Measurements from ENCODE around the gene NUDT8. TPM values are rescaled to one million over a fixed set of nuclear protein-coding genes. Genes with fewer than 3 reads are reported as not detected.

The NUDT8 gene
- total RNA-seq, 1 donor from 2014 or later = 12.6 TPM

- peak; percentile 72 for DNase-seq (ENCODE audit: low spot score)
Observed at GRCh38 chr11:67666676-67667489, 37.1 kb upstream of the NUDT8 start.

GRCh38 chr11:67666303-67666645, 36.5 kb upstream of the NUDT8 start:
- Mint-ChIP-seq H3K4me3 (ENCODE audit: unreplicated experiment) (no peak overlapping the region), H3K9me3 (ENCODE audit: low read depth) (no peaks in the 10 kb centered on the region), H3K4me1 (ENCODE audit: low read depth) (no peaks in the 10 kb centered on the region), H3K27ac (ENCODE audit: unreplicated experiment) (no peak overlapping the region), H3K36me3 (ENCODE audit: low read depth) (no peaks in the 10 kb centered on the region), H3K27me3 (ENCODE audit: low read depth) (peaks cover 14% of the 10 kb centered on the region)
- peak; percentile 68 for DNase-seq (ENCODE audit: low spot score)
- TF ChIP-seq CTCF (IDR thresholded peaks at IDR 0.05) = no peak

More at GRCh38 chr11:67666676-67667489, 37.1 kb upstream of the NUDT8 start:
- Mint-ChIP-seq H3K27me3 (ENCODE audit: low read depth) (peaks cover 12% of the 10 kb centered on the region), H3K9me3 (ENCODE audit: low read depth) (no peaks in the 10 kb centered on the region), H3K4me3 (ENCODE audit: unreplicated experiment) (no peak overlapping the region), H3K36me3 (ENCODE audit: low read depth) (no peaks in the 10 kb centered on the region), H3K4me1 (ENCODE audit: low read depth) (no peaks in the 10 kb centered on the region), H3K27ac (ENCODE audit: unreplicated experiment) (no peak overlapping the region)
- no peak for TF ChIP-seq CTCF (IDR thresholded peaks at IDR 0.05)

GRCh38 chr11:67665541-67666302, 36.0 kb upstream of the NUDT8 start:
- H3K27ac Mint-ChIP-seq (ENCODE audit: unreplicated experiment) = no peak overlapping the region
- peak; percentile 82 for DNase-seq (ENCODE audit: low spot score)
- no peaks in the 10 kb centered on the region for H3K4me1 Mint-ChIP-seq (ENCODE audit: low read depth)
- no peaks in the 10 kb centered on the region for H3K36me3 Mint-ChIP-seq (ENCODE audit: low read depth)
- no peak overlapping the region for H3K4me3 Mint-ChIP-seq (ENCODE audit: unreplicated experiment)
- peak; percentile 49 for TF ChIP-seq CTCF (IDR thresholded peaks at IDR 0.05)
- peaks cover 18% of the 10 kb centered on the region for H3K27me3 Mint-ChIP-seq (ENCODE audit: low read depth)
- H3K9me3 Mint-ChIP-seq (ENCODE audit: low read depth) = no peaks in the 10 kb centered on the region

GRCh38 chr11:67664696-67665540, 35.2 kb upstream of the NUDT8 start:
- no peak overlapping the region for H3K27ac Mint-ChIP-seq (ENCODE audit: unreplicated experiment)
- no peak for TF ChIP-seq CTCF (IDR thresholded peaks at IDR 0.05)

GRCh38 chr11:67664213-67664585, 34.5 kb upstream of the NUDT8 start:
- Mint-ChIP-seq H3K4me1 (ENCODE audit: low read depth) (no peaks in the 10 kb centered on the region), H3K27me3 (ENCODE audit: low read depth) (peaks cover 18% of the 10 kb centered on the region), H3K27ac (ENCODE audit: unreplicated experiment) (no peak overlapping the region), H3K36me3 (ENCODE audit: low read depth) (no peaks in the 10 kb centered on the region), H3K9me3 (ENCODE audit: low read depth) (no peaks in the 10 kb centered on the region), H3K4me3 (ENCODE audit: unreplicated experiment) (no peak overlapping the region)
- peak; percentile 77 for DNase-seq (ENCODE audit: low spot score)
- TF ChIP-seq CTCF (IDR thresholded peaks at IDR 0.05) = no peak

More at GRCh38 chr11:67664696-67665540, 35.2 kb upstream of the NUDT8 start:
- Mint-ChIP-seq H3K4me1 (ENCODE audit: low read depth) (no peaks in the 10 kb centered on the region), H3K27me3 (ENCODE audit: low read depth) (peaks cover 18% of the 10 kb centered on the region), H3K9me3 (ENCODE audit: low read depth) (no peaks in the 10 kb centered on the region), H3K4me3 (ENCODE audit: unreplicated experiment) (no peak overlapping the region), H3K36me3 (ENCODE audit: low read depth) (no peaks in the 10 kb centered on the region)
- peak; percentile 64 for DNase-seq (ENCODE audit: low spot score)

All from chondrocyte (in vitro differentiated cells).